AG20443 (cell line): Measurements from ENCODE around the gene NSL1.
"Not testable (repeated sequence)": the region's sequence is repeated elsewhere in the genome, so short reads cannot be mapped to it uniquely, and the experiment has no call there.

Source experiments
- DNase-seq: peaks from one replicate; pipeline ENCODE4 v3.0.0; 2012; ENCODE audit warnings: low spot score, mixed read lengths

Gene NSL1

DNA sequence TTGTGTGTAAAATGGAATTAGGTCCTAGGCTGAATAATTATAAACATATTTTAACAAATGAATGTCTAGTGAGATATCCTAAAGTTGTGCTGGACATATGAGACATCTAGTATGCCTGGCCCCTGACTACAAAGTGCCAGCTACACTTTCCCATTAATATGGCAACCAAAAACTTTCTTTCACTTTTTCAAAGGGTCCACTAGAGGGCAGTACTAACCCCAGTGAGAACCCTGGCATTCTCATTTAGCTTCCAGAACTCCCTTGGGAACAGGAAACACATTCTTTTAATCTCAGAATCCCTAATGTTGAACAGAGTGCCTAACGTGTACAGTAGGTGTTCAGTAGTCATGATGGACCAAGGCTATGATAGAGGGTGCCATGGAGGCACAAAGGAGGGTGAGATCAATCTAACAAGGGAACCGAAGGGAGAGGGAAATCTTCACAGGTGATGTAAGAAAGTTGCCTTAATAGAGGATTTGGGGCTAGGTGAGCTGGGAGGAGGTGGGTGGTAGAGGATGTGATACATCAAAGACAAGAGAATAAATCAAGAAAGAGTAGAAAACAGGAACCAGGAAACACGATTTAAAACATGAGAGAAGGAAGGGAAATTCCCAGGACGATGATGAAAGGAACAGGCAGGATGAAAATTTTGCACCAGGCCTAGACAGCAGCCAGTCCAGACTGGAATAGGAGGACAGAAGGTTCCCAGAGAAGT is 41.6 kb downstream of the NSL1 start:
- DNase-seq = peak; percentile 71

DNA sequence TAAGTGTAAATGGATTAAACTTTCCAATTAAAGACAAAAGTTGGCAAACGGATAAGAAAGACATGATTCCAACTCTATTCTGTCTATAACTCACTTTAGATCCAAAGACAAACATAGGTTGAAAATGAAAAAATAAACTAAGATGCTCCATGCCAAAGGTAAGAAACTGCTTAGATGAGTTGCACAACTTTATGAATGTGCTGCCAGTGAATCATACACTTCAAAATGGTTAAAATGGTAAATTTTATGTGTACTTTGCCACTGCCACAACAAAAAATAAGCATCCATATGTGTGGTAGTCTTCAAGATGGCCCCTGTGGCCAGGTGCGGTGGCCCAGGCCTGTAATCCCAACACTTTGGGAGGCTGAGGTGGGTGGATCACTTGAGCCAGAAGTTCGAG is 45.0 kb downstream of the NSL1 start:
- no peak for DNase-seq

DNA sequence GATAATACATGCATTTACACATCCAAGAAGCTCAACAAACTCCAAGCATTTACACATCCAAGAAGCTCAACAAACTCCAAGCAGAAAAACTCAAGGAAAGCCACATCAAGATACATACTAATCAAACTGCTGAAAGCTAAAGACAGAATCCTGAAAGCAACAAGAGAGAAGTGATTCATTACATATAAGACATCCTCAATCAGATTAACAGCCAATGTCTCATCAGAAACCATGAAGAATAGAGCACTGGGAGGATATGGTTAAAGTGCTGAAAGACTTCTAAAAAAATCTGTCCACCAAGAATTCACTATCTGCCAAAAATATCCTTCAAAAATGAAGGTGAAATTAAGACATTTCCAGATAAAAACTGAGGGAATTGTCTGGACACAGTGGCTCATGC is 46.3 kb downstream of the NSL1 start:
- DNase-seq = no peak

DNA sequence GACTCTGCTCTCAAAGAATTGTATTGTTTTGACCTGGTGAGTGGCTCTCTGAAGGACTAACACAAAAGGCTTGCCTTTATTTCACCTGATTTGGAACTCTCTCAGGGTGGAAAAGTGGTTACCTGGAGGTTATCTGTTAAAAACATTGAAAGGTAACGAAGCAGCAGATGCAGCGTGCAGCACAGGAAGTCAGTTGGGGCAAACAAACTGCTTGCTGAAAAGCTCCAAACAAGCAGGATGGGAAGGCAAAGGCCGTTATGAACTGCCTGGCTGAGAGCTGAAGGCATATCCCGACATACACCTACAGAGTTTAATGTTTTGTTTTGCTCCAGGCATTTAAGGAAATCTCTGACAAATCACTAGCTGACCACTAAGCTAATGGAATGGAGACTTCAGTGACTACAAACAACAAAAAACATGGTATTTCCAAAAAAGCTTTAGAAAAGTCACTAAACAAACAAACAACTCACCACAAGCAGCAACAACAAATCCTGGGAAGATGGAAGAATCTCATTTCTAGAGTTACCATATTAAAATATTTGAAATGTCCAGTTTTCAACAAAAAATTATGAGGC is 47.6 kb downstream of the NSL1 start:
- DNase-seq = no peak

DNA sequence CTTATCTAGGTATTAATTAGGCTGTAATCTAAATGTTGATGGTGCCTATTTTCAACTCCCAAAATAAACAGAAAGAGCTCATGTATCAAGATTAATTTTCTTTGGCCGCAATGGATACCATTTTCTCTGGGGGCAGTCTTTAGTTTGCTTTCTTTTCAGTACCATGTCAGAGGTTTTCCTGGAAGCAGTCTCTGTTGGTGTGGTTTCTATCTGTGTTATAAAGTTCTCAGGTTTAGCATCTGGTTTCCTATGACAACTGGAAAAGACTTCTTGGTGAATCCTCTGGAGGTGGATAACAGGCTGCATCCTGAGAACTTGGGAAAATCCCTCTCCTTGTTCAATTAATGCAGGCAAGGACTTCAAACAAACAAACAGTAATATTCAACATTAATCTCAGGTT is 53.2 kb downstream of the NSL1 start:
- no peak for DNase-seq

DNA sequence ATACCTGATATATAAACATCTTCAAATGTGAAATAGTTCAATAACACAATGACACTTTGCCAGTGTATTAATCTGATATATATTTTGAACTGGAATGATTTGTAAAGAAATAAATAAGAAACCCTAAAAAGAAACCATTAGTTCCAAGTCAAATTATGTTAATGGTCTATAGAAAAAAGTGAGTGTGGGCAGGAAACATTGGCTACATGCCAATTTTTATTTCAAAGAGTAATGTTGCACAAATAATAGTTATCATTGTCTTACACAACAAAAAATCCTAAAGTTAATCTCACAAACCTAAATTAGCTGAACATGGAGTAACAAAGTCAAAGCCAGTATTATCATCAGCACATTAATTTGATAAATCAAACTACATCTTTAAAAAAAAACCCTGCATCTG is 54.0 kb downstream of the NSL1 start:
- DNase-seq = no peak

DNA sequence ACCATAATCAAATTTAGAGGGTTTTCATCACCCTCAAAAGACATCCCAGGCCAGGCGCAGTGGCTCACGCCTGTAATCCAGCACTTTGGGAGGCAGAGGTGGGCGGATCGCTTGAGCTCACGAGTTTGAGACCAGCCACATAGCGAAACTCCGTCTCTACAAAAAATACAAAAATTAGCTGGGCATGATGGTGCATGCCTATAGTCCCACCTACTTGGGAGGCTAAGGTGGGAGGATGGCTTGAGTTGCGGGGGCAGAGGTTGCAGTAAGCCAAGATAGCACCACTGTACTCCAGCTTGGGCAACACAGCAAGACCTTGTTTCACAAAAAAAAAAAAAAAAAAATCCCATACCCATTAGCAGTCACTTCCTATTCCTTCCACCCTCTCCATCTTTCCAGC is 58.5 kb downstream of the NSL1 start:
- DNase-seq = no peak

DNA sequence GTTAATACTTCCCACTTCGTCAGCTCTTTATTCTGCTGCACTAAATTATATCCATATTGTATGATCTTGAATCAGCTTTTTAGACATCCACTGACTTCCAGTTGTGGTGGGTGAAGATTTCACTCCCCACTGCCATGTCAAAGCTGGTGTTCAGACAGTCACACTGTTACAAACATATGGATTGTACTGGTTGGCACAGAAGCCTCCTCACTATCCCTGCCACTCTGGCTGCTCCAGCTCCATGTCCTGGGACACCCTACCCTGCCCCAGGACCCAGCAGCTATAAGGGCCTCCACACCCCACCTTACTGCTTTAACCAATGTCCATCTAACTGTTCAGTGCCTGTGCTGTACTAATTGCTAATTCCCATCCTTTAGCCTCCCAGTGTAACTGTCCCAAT is 59.9 kb downstream of the NSL1 start:
- no peak for DNase-seq

DNA sequence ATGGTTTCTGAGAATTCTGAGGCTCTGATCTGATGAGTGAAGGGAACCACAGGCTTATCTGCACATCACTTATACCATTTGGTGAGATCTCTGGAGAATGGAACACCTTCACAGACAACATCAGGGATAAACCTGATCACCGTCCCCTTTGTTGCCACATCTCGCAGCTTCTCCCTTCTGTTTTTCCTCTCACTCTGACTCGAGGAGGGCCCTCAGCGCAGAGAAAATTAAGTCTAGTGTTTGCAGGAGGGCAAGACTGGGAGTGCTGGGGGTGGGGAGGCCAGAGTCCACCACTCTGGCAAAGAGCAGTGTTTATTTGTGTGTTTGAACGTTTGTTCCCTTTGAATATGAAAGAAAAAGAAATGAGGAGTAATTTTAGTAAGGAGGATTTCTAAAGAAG is 63.0 kb downstream of the NSL1 start:
- no peak for DNase-seq

DNA sequence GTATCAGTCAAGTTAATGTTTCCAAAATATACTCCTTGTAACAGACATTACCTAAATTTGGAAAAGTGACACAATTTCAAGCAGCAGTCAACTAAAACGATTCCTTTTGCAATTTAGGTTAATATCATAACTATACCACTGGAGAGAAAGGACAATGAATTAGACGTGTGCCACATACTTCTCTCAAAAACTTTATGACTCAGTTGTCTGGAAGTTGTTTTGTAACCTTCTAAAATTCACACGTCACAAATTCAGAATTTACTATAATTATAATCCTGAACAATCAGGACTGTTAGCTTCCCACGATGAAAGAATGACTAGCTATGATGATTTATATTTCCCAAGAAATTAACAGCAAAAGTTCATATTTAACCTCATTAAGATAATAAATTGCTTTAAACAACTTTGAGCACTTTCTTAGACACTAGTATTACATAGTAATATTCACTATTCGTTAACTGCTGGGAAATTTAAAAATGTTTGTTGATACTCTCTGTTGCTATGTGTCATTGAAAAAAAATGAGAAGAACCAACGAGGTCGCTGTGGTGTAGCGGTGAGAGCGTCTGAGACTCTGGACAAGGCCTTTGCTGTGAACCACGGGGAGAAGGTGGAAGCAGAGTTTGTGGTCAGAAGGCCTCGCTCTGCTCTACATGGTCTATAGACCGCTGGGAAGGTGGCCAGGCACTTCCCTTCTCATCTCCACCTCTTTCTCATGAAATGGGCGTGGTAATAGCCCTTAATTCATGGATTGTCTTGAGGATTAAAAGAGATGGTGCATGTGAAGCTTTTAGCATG is 64.0 kb downstream of the NSL1 start:
- DNase-seq = peak; percentile 72

DNA sequence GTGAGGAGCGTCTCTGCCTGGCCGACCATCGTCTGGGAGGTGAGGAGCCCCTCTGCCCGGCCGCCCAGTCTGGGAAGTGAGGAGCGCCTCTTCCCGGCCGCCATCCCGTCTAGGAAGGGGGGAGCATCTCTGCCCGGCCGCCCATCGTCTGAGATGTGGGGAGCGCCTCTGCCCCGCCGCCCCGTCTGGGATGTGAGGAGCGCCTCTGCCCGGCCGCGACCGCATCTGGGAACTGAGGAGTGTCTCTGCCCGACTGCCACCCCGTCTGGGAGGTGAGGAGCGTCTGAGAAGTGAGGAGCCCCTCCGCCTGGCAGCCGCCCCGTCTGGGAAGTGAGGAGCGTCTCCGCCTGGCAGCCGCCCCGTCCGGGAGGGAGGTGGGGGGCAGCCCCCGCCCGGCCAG is 66.9 kb downstream of the NSL1 start:
- DNase-seq = not testable (repeated sequence)

DNA sequence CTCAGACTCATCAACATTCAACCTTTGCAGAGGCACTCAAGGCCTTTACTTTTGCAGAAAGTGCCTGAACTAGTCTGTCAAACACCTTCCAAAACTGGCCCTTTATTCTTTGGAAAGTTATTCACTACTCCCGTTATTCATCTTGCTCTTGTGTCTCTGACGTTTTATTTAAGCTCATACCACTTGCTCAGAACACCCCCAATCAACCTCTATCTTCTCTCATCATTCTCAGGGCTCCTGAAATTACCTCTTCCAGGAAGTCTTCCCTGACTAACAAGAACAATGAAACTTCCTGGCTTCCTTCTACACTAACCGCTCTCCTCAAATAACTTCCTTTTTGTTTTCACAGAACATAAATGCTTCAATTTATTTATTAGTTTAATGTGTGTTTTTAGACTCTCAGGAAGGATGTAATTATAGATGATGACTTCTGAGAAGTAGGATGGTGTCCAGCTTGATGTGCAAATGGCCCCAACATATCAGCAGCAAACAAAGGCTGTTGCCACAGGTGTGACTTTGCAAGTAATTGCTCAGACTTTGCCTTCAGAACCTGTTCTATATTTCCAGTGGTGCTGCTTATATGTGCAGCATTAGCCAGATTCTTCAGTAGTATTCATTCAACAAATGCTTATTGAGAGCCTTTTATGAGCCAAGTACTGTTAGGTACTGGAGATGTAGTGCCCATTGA is 69.2 kb downstream of the NSL1 start:
- no peak for DNase-seq

DNA sequence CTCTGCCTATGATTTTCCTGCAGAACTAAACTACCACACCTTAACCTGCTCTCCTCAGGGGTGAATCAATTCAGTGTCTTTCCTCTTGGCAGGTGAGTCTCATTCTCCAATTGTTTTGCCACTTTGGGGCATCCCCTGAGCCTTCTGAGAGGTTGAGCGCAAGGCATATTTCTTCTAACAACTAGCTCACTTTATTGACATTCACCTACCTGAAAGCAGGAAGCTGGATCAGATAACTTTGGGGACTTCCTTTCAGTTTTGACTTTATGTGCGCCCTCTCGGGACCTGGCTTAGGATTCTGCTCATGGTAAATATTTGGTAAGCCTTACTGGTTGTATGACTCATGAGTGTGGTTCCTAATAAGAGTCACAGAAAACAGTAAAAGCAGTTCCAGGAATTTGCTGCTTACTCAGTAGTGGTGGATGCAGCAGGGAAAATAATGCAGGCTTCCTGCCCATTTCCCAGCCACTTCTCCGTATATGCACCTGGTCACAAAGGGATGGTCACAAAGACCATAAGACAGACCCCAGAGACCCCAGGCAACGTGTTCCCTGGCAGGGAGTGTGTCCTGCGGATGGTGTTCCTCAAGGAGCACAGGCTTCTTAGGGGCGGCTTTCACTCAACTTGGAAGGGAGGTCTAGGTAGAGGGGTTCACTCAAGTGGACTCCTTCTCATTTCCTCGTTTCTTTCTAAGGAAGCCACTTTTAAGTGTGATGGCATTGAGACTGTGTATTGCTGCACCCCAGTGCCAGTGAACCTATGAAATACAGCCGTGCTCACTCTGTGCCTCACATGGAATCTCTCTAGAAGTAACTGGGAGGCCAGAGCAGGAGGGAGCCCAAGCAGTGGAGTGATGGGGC is 70.0 kb downstream of the NSL1 start:
- peak; percentile 76 for DNase-seq

DNA sequence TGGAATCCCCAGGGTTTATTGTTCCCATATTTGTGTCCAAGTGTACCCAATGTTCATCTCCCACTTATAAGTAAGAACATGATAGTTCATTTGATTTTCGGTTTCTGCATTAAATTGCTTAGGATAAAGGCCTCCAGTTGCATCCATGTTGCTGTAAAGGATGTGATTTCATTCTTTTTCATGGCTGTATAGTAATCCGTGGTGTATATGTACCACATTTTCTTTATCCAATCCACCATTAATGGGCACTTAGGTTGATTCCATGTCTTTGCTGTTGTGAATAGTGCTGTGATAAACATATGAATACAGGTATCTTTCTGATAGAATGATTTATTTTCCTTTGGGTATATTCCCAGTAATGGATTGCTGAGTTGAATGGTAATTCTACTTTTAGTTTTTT is 71.9 kb downstream of the NSL1 start:
- no peak for DNase-seq

DNA sequence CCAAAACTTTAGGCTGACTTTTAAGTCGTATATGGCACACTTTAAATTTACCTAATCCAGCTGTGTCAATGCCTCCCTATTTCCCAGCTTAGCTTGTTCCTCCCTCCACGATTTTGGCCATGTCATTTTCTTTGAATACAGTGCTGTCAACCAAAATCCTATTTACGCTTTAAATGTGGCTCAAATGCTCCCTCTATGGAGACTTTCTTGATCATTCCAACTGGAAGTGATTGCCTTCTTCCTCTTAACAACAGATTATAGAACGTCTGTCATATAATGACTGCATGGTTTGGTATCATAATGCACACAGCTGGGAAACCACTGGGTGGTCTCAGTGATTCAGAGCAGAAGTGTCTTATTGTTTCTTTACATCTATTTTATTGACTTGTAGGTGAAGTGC is 73.1 kb downstream of the NSL1 start:
- DNase-seq = no peak

DNA sequence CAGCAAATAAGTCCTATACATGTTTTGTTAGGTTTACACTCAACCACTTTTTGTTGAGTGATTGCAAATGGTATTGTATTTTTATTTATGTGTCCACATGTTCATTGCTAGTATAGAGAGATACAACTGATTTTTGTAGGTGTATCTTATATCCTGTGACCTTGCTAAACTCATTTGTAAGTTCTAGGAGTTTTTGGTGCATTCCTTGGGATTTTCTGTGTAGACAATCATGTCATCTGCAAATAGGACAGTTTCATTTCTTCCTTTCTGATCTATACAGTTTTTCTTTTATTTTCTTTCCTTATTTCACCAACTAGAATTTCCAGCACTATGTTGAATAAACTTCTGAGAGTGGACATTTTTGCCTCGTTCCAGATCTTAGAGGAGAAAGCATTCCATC is 75.4 kb downstream of the NSL1 start:
- no peak for DNase-seq

DNA sequence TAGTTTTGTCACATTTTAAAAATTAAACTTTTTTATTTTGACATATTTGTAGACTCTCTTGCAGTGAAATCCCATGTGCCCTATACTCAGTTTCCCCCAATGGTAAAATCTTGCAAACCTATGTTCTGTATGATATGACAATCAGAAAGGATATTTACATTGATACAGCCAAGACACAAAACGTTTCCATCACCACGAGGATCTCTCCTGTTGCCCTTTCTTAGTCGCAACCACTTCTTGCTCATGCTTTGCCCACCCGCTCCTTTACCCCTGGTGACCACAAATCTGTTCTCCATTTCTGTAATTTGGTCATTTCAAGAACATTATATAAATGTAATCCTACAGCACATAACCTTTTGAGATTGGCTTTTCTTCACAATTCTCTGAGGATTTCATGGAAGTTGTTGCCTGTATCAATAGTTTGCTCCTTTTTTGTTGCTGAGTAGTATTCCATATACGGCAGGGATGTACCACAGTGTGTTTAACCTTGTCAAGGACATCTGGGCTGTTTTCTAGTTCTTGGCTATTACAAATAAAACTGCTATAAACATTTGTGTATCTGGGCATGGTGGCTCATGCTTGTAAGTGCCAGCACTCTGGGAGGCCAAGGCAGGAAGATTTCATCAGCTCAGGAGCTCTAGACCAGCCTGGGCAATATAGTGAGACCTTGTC is 78.0 kb downstream of the NSL1 start:
- DNase-seq = no peak

DNA sequence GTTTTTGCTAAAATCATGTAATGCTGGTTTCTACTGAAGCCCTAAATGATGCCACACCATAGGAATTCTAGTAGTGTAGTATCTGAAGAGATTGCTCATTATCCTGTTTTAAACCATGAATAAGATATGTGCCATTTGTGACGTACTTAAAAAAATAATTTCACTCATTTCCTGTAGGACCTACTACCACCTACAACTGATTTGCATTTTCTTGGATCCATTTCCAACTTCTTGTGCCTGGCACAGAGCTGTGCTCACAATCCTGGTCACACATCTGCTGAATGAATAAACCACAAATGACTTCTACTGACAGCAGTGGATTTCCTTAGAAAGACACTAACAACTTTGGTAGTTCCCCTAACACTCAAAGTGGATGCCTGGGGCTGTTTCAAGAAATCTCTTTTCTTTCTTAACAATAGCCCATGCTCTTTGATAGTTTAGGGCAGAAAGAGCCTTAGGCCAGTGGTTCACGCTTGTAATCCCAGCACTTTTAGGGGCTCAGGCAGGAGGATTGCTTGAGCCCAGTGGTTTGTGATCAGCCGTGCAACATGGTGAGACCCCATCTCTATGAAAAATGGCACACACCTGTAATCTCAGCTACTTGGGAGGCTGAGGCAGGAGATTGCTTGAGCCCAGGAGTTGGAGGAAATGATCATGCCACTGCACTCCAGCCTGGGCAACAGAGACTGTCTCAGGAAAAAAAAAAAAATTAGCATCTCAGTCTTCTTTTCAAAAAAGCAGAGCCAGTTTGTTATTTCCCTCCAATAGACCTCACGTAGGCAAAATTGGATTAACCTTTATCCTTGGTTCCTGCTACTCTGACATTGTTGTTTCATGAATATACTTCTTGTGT is 78.9 kb downstream of the NSL1 start:
- DNase-seq = peak; percentile 73

DNA sequence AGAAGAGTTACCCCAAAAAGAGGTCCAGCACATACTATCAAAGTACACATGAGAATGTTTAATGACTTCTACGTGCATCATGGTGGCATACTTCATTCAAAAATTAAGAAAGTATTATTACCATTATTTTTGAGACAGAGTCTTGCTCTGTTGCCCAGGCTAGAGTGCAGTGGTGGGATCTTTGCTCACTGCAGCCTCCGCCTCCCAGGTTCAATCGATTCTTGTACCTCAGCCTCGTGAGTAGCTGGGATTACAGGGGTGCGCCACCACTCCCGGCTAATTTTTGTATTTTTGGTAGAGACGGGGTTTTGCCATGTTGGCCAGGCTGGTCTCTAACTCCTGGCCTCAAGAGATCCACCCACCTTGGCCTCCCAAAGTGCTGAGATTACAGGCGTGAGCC is 79.6 kb downstream of the NSL1 start:
- DNase-seq = not testable (repeated sequence)

DNA sequence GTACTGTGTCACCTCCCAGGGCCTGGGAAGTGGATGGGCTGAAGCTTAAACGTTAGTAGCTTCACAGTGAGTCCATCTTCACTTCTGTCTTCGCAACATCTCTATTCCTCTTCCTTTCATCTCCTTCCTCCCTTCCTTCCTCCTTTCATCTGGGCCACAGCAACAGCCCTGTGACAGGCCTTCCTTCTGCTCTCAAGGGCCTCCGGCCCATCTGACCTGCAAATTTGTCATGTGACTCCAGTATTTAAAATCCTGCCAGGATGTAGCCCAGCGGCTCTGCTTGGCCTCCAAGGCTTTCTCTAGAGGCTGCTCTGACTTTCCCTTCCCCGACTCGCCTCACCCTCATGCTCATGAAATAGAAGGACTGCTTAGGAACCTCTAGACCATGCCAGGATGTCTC is 81.0 kb downstream of the NSL1 start:
- no peak for DNase-seq
